ENCODE results near the gene ZFR.

- TF ChIP-seq CTCF (IDR thresholded peaks at IDR 0.05), result no peak
- TF ChIP-seq ZFP36 (IDR thresholded peaks at IDR 0.05; ENCODE audit: borderline replicate concordance, partially characterized antibody), result no peak
- no peak for TF ChIP-seq RAD21 (conservative IDR thresholded peaks at IDR 0.05 in 1 of 2, IDR thresholded peaks at IDR 0.05 in 1 of 2)
- TF ChIP-seq EP300 (IDR thresholded peaks at IDR 0.05), result no peak
- TF ChIP-seq NFE2L2 (conservative IDR thresholded peaks at IDR 0.05; ENCODE audit: low read length), result no peak
- TF ChIP-seq JUN (IDR thresholded peaks at IDR 0.05), result no peak
Measured at GRCh38 chr5:32428426-32428825, 16.1 kb downstream of the ZFR start.

Measured in A549 (cell line).